HepG2 (cell line): ENCODE results near the gene BPIFB2. TPM values are rescaled to one million over a fixed set of nuclear protein-coding genes. Genes with fewer than 3 reads are reported as not detected.

ENCODE experiments used
- ARNT ChIP-seq: fragments of 450-650 bp; IDR thresholded peaks from 2 replicates; pipeline ENCODE4 v1.6.1; 2017
- HMG20B ChIP-seq: conservative IDR thresholded peaks from 2 replicates; pipeline ENCODE4 v1.6.1; 2016; ENCODE audit warnings: missing genetic modification reagents, missing compliant biosample characterization
- HNRNPK ChIP-seq: fragments of 200-400 bp; formaldehyde crosslinking; IDR thresholded peaks from 2 replicates; pipeline ENCODE4 v1.6.1; 2018; ENCODE audit warnings: low read length, low read depth, moderate library complexity, mild to moderate bottlenecking; ENCODE audit not compliant: poor library complexity, severe bottlenecking
- JUND ChIP-seq: sonication (generic); formaldehyde crosslinking; IDR thresholded peaks from 2 replicates; pipeline ENCODE4 v1.8.0; 2022; ENCODE audit warnings: mild to moderate bottlenecking, missing genetic modification reagents
- KLF12 ChIP-seq: sonication (generic); formaldehyde crosslinking; IDR thresholded peaks from 2 replicates; pipeline ENCODE4 v1.4.0; 2020; ENCODE audit warnings: missing genetic modification reagents, borderline replicate concordance
- NFE2L2 ChIP-seq: fragments of 150-350 bp; IDR thresholded peaks from 2 replicates; pipeline ENCODE4 v1.6.1; 2014; ENCODE audit warnings: low read length
- PPARG ChIP-seq: conservative IDR thresholded peaks from 2 replicates; pipeline ENCODE4 v1.6.1; 2016; ENCODE audit warnings: missing biosample characterization, missing genetic modification reagents
- SNRNP70 ChIP-seq: fragments of 200-400 bp; formaldehyde crosslinking; IDR thresholded peaks from 2 replicates; pipeline ENCODE4 v1.6.1; 2017; ENCODE audit warnings: mild to moderate bottlenecking, low read depth, low read length, moderate library complexity
- SP5 ChIP-seq: IDR thresholded peaks from 2 replicates; pipeline ENCODE4 v1.6.1; 2016; ENCODE audit warnings: low read depth, borderline replicate concordance
- TEAD3 ChIP-seq: optimal IDR thresholded peaks from 2 replicates; pipeline ENCODE3; 2016; ENCODE audit warnings: borderline replicate concordance
- ZFP90 ChIP-seq: sonication (generic); formaldehyde crosslinking; IDR thresholded peaks from 2 replicates; pipeline ENCODE4 v1.8.0; 2022; ENCODE audit warnings: missing genetic modification reagents, mild to moderate bottlenecking, inconsistent platforms, borderline replicate concordance
- ZNF264 ChIP-seq: sonication (generic); formaldehyde crosslinking; IDR thresholded peaks from 2 replicates; pipeline ENCODE4 v1.4.0; 2020; ENCODE audit warnings: missing genetic modification reagents
- ZNF451 ChIP-seq: sonication (generic); formaldehyde crosslinking; IDR thresholded peaks from 2 replicates; pipeline ENCODE4 v1.5.0; 2020; ENCODE audit warnings: mild to moderate bottlenecking, missing genetic modification reagents
- ZNF510 ChIP-seq: sonication (generic); formaldehyde crosslinking; IDR thresholded peaks from 2 replicates; pipeline ENCODE4 v1.4.0; 2020; ENCODE audit warnings: low read depth, mild to moderate bottlenecking, missing genetic modification reagents
- ZNF530 ChIP-seq: sonication (generic); formaldehyde crosslinking; IDR thresholded peaks from 2 replicates; pipeline ENCODE4 v1.5.0; 2020; ENCODE audit warnings: low read depth, mild to moderate bottlenecking, missing genetic modification reagents
- ZNF788 ChIP-seq: sonication (generic); formaldehyde crosslinking; IDR thresholded peaks from 2 replicates; pipeline ENCODE4 v1.5.0; 2020; ENCODE audit warnings: mild to moderate bottlenecking, missing genetic modification reagents, borderline replicate concordance
- ZSCAN29 ChIP-seq: sonication (generic); formaldehyde crosslinking; conservative IDR thresholded peaks from 2 replicates; pipeline ENCODE4 v1.4.0; 2020; ENCODE audit warnings: mild to moderate bottlenecking, missing genetic modification reagents
- polyA plus RNA-seq, 8 experiments: library from polyadenylated mRNA; depleted of rRNA in 3 of 8; stranded (reverse) in 7 of 8; unstranded in 1 of 8; fragments of >200 nt; fragmentation: Illumina TruSeq in 4 of 8; extraction: Trizol in 4 of 8; gene quantifications; 2 replicates each; pipeline versions ENCODE4 v1.2.1 to v1.2.3, GENCODE V29; 2011 to 2016; ENCODE audit warnings: low read depth in 4 of 8, missing spikeins in 1 of 8, mixed read lengths in 1 of 8; ENCODE audit not compliant: insufficient read depth in 1 of 8
- total RNA-seq, 5 experiments: library from RNA; depleted of rRNA; stranded (reverse); fragments of >200 nt; fragmentation: Illumina TruSeq; extraction: Trizol; gene quantifications; 2 replicates each; pipeline ENCODE4 v1.2.3, GENCODE V29; 2016; ENCODE audit warnings: low read depth in 1 of 5
- TF ChIP-seq, protein P1 (sequence below): IDR thresholded peaks from 2 replicates; pipeline ENCODE4 v1.6.1; 2016; ENCODE audit warnings: missing compliant biosample characterization, missing genetic modification reagents, borderline replicate concordance
- TF ChIP-seq, protein P2 (sequence below): sonication (generic); formaldehyde crosslinking; conservative IDR thresholded peaks from 2 replicates; pipeline ENCODE4 v1.4.0; 2020; ENCODE audit warnings: missing genetic modification reagents
- TF ChIP-seq, protein P3 (sequence below): conservative IDR thresholded peaks from 2 replicates; pipeline ENCODE4 v1.6.1; 2018; ENCODE audit warnings: missing genetic modification reagents
- TF ChIP-seq, protein P4 (sequence below): sonication (generic); formaldehyde crosslinking; IDR thresholded peaks from 2 replicates; pipeline ENCODE4 v1.5.1; 2020; ENCODE audit warnings: mild to moderate bottlenecking, missing genetic modification reagents, borderline replicate concordance
- TF ChIP-seq, protein P5 (sequence below): sonication (generic); formaldehyde crosslinking; IDR thresholded peaks from 2 replicates; pipeline ENCODE4 v1.5.0; 2020; ENCODE audit warnings: mild to moderate bottlenecking, missing genetic modification reagents, moderate library complexity

BPIFB2 gene
- total and polyA plus RNA-seq, 2 of the 13 experiments (the other 11 are each of a cell fraction or from before 2014, with no cell fraction given) = 54.5 to 902 TPM

DNA sequence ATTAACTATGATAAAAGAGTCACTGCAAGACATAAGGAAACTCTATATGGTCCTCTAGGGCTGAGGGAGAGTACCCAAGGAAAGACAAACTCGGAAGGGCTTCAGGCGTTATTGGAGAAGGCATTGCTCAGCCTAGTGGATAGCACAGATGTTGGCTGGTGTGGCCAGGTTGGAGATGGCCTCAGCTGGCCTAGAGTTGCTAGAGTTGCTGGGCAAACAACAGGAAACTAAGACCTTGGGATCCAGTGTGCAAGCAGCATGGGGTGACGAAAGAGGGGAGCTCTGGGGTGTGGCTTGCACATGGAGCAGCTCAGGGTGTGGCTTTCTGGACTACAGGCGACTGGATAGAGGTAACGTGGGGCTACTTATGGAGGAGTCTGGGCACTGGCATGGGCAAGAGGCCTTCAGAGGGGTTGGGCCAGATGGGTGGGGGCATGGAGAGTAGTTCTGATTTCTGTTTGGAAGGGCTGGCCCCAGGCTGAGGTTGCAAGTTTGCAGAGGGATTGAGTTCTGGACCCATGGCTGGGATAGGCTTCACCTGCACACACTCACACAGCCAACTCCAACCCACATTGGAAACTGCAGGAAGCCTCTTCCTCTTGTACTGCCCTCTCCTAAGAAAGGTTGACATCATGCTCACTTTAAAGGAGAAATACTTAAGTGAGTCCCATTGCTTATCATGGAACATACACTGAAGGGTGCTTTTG is 18.7 kb downstream of the BPIFB2 start (continued):
- TF ChIP-seq, protein P1, sequence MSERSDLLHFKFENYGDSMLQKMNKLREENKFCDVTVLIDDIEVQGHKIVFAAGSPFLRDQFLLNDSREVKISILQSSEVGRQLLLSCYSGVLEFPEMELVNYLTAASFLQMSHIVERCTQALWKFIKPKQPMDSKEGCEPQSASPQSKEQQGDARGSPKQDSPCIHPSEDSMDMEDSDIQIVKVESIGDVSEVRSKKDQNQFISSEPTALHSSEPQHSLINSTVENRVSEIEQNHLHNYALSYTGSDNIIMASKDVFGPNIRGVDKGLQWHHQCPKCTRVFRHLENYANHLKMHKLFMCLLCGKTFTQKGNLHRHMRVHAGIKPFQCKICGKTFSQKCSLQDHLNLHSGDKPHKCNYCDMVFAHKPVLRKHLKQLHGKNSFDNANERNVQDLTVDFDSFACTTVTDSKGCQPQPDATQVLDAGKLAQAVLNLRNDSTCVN (CRISPR knock-in tag) = peak; percentile 51; the same call in 1 of the 2 replicates
- TF ChIP-seq, protein P2, sequence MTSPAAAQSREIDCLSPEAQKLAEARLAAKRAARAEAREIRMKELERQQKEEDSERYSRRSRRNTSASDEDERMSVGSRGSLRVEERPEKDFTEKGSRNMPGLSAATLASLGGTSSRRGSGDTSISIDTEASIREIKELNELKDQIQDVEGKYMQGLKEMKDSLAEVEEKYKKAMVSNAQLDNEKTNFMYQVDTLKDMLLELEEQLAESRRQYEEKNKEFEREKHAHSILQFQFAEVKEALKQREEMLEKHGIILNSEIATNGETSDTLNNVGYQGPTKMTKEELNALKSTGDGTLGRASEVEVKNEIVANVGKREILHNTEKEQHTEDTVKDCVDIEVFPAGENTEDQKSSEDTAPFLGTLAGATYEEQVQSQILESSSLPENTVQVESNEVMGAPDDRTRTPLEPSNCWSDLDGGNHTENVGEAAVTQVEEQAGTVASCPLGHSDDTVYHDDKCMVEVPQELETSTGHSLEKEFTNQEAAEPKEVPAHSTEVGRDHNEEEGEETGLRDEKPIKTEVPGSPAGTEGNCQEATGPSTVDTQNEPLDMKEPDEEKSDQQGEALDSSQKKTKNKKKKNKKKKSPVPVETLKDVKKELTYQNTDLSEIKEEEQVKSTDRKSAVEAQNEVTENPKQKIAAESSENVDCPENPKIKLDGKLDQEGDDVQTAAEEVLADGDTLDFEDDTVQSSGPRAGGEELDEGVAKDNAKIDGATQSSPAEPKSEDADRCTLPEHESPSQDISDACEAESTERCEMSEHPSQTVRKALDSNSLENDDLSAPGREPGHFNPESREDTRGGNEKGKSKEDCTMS (CRISPR knock-in tag) = no peak
- no peak; the same call in 1 of the 2 replicates for TF ChIP-seq ZSCAN29 (CRISPR knock-in tag)
- no peak for TF ChIP-seq ZNF264 (CRISPR knock-in tag)
- TF ChIP-seq PPARG (CRISPR knock-in tag) = no peak
- TF ChIP-seq, protein P3, sequence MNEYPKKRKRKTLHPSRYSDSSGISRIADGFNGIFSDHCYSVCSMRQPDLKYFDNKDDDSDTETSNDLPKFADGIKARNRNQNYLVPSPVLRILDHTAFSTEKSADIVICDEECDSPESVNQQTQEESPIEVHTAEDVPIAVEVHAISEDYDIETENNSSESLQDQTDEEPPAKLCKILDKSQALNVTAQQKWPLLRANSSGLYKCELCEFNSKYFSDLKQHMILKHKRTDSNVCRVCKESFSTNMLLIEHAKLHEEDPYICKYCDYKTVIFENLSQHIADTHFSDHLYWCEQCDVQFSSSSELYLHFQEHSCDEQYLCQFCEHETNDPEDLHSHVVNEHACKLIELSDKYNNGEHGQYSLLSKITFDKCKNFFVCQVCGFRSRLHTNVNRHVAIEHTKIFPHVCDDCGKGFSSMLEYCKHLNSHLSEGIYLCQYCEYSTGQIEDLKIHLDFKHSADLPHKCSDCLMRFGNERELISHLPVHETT = peak; percentile 56; the same call in 1 of the 2 replicates
- TF ChIP-seq SP5 = peak; percentile 51; the same call in 1 of the 2 replicates
- no peak for TF ChIP-seq ARNT
- no peak for TF ChIP-seq ZNF788
- TF ChIP-seq, protein P4, sequence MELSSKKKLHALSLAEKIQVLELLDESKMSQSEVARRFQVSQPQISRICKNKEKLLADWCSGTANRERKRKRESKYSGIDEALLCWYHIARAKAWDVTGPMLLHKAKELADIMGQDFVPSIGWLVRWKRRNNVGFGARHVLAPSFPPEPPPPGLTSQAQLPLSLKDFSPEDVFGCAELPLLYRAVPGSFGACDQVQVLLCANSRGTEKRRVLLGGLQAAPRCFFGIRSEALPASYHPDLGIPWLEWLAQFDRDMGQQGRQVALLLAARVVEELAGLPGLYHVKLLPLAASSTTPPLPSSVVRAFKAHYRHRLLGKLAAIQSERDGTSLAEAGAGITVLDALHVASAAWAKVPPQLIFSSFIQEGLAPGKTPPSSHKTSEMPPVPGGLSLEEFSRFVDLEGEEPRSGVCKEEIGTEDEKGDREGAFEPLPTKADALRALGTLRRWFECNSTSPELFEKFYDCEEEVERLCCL = no peak
- no peak for TF ChIP-seq KLF12 (CRISPR knock-in tag)
- no peak for TF ChIP-seq ZNF451 (CRISPR knock-in tag)
- no peak for TF ChIP-seq TEAD3 (CRISPR knock-in tag)
- TF ChIP-seq NFE2L2 = no peak
- no peak for TF ChIP-seq ZNF510 (CRISPR knock-in tag)
- TF ChIP-seq ZNF530 = no peak
- peak; percentile 87 for TF ChIP-seq SNRNP70
- TF ChIP-seq, protein P5, sequence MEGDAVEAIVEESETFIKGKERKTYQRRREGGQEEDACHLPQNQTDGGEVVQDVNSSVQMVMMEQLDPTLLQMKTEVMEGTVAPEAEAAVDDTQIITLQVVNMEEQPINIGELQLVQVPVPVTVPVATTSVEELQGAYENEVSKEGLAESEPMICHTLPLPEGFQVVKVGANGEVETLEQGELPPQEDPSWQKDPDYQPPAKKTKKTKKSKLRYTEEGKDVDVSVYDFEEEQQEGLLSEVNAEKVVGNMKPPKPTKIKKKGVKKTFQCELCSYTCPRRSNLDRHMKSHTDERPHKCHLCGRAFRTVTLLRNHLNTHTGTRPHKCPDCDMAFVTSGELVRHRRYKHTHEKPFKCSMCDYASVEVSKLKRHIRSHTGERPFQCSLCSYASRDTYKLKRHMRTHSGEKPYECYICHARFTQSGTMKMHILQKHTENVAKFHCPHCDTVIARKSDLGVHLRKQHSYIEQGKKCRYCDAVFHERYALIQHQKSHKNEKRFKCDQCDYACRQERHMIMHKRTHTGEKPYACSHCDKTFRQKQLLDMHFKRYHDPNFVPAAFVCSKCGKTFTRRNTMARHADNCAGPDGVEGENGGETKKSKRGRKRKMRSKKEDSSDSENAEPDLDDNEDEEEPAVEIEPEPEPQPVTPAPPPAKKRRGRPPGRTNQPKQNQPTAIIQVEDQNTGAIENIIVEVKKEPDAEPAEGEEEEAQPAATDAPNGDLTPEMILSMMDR (CRISPR knock-in tag) = no peak
- peak; percentile 52; the same call in 1 of the 2 replicates for TF ChIP-seq JUND
- TF ChIP-seq ZFP90 (CRISPR knock-in tag) = no peak; the same call in 1 of the 2 replicates
- no peak for TF ChIP-seq HNRNPK
- TF ChIP-seq HMG20B = no peak
